HUES6 (cell line): ENCODE data around the gene DNTT.

Source experiments
- H3K27ac ChIP-seq: 2 replicates; pipeline ENCODE4 v1.7.0; 2013; ENCODE audit warnings: low read depth, mild to moderate bottlenecking, low read length, inconsistent platforms
- H3K27me3 ChIP-seq: 2 replicates; pipeline ENCODE4 v1.6.1; 2013; ENCODE audit warnings: low read length; ENCODE audit not compliant: control insufficient read depth, insufficient read depth
- H3K36me3 ChIP-seq: 2 replicates; pipeline ENCODE4 v1.6.1; 2013; ENCODE audit warnings: low read length; ENCODE audit not compliant: control insufficient read depth, insufficient read depth
- H3K4me1 ChIP-seq: 2 replicates; pipeline ENCODE4 v1.6.1; 2013; ENCODE audit warnings: low read length; ENCODE audit not compliant: control insufficient read depth, insufficient read depth
- H3K4me3 ChIP-seq: 2 replicates; pipeline ENCODE4 v1.5.1; 2013; ENCODE audit warnings: low read depth, low read length
- H3K9ac ChIP-seq: one replicate; pipeline ENCODE4 v1.6.1; 2013; ENCODE audit warnings: mild to moderate bottlenecking, low read length
- H3K9me3 ChIP-seq: 2 replicates; pipeline ENCODE4 v1.6.1; 2013; ENCODE audit warnings: low read depth, low read length; ENCODE audit not compliant: control insufficient read depth, insufficient read depth

DNTT gene

GRCh38 chr10:96304230-96304629 lies at the start of gene DNTT:
TSS of gene DNTT (plus strand) at chr10:96304434. CDS start at chr10:96304498, 64 bp downstream.
- Histone ChIP-seq H3K27ac (no peak within 1 kb of the TSS), H3K27me3 (no peaks in the 10 kb centered on the region)

DNA sequence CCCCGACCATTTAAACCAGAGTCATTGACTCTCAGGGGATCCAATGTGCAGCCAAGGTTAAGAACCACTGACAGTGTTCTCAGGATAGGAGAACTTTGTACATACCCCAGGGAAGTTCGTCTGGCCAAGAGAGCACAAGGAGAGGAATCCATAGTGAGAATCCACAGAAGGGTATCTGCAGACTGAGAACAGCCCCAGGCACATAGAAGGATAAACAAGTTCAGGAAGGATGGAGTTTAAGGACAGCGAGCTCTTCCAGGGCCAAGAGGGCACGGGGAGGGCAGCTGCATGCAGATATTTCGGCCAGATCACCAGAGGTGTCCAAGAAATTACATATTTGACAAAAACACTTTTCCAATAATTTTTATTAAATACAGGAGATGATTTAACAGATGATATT lies 49.3 kb upstream of the DNTT start:
- no peak overlapping the region for H3K9ac ChIP-seq
- H3K36me3 ChIP-seq: no peaks in the 10 kb centered on the region
- peaks cover 5% of the 10 kb centered on the region for H3K4me1 ChIP-seq
- no peak overlapping the region for H3K4me3 ChIP-seq
- H3K27ac ChIP-seq: no peak overlapping the region
- H3K9me3 ChIP-seq: no peaks in the 10 kb centered on the region
- H3K27me3 ChIP-seq: no peaks in the 10 kb centered on the region

More at GRCh38 chr10:96304230-96304629, at the start of gene DNTT:
- H3K36me3 ChIP-seq: no peaks in the 10 kb centered on the region
- H3K9ac ChIP-seq: no peak within 1 kb of the TSS
- peaks cover 33% of the 10 kb centered on the region for H3K4me1 ChIP-seq
- no peak within 1 kb of the TSS for H3K4me3 ChIP-seq
- H3K9me3 ChIP-seq: no peaks in the 10 kb centered on the region

- H3K9ac ChIP-seq: no peak overlapping the region
- peaks cover 5% of the 10 kb centered on the region for H3K4me1 ChIP-seq
- H3K27me3 ChIP-seq: no peaks in the 10 kb centered on the region
- no peaks in the 10 kb centered on the region for H3K36me3 ChIP-seq
- H3K4me3 ChIP-seq: no peak overlapping the region
- no peaks in the 10 kb centered on the region for H3K9me3 ChIP-seq
- no peak overlapping the region for H3K27ac ChIP-seq
These were observed 48.5 kb upstream of the DNTT start for GRCh38 chr10:96255549-96256333.

- Histone ChIP-seq H3K4me1 (peaks cover 5% of the 10 kb centered on the region), H3K27ac (no peak overlapping the region), H3K27me3 (no peaks in the 10 kb centered on the region), H3K9ac (no peak overlapping the region), H3K36me3 (no peaks in the 10 kb centered on the region), H3K4me3 (no peak overlapping the region), H3K9me3 (no peaks in the 10 kb centered on the region)
These were observed 46.3 kb upstream of the DNTT start for GRCh38 chr10:96257944-96258343.

- H3K36me3 ChIP-seq: no peaks in the 10 kb centered on the region
- H3K9me3 ChIP-seq: no peaks in the 10 kb centered on the region
- H3K4me1 ChIP-seq: peaks cover 9% of the 10 kb centered on the region
- H3K9ac ChIP-seq: no peak overlapping the region
- no peak overlapping the region for H3K4me3 ChIP-seq
- no peak overlapping the region for H3K27ac ChIP-seq
- no peaks in the 10 kb centered on the region for H3K27me3 ChIP-seq
These were observed 45.1 kb upstream of the DNTT start for GRCh38 chr10:96259150-96259549.

- Histone ChIP-seq H3K27me3 (no peaks in the 10 kb centered on the region), H3K27ac (no peak overlapping the region), H3K4me3 (no peak overlapping the region), H3K9me3 (no peaks in the 10 kb centered on the region), H3K36me3 (no peaks in the 10 kb centered on the region), H3K9ac (no peak overlapping the region), H3K4me1 (peaks cover 9% of the 10 kb centered on the region)
These were observed 44.2 kb upstream of the DNTT start for GRCh38 chr10:96260014-96260413.

GRCh38 chr10:96261132-96261531 lies 43.1 kb upstream of the DNTT start:
- 0 out of 2 replicates have a peak, but pooled peaks cover 4% of the 10 kb centered on the region for H3K4me1 ChIP-seq
- H3K36me3 ChIP-seq: no peaks in the 10 kb centered on the region
- H3K27me3 ChIP-seq: no peaks in the 10 kb centered on the region
- H3K9me3 ChIP-seq: no peaks in the 10 kb centered on the region
- H3K9ac ChIP-seq: no peak overlapping the region
- no peak overlapping the region for H3K27ac ChIP-seq
- no peak overlapping the region for H3K4me3 ChIP-seq

- Histone ChIP-seq H3K27me3 (no peaks in the 10 kb centered on the region), H3K27ac (no peak overlapping the region), H3K9ac (no peak overlapping the region), H3K4me3 (no peak overlapping the region), H3K36me3 (no peaks in the 10 kb centered on the region), H3K4me1 (0 out of 2 replicates have a peak, but pooled peaks cover 4% of the 10 kb centered on the region), H3K9me3 (no peaks in the 10 kb centered on the region)
These were observed 42.3 kb upstream of the DNTT start for GRCh38 chr10:96261930-96262329.

GRCh38 chr10:96263176-96263575 lies 41.1 kb upstream of the DNTT start:
- no peak overlapping the region for H3K27ac ChIP-seq
- H3K36me3 ChIP-seq: no peaks in the 10 kb centered on the region
- H3K4me3 ChIP-seq: no peak overlapping the region
- no peaks in the 10 kb centered on the region for H3K9me3 ChIP-seq
- H3K27me3 ChIP-seq: no peaks in the 10 kb centered on the region
- H3K4me1 ChIP-seq: 0 out of 2 replicates have a peak, but pooled peaks cover 4% of the 10 kb centered on the region
- no peak overlapping the region for H3K9ac ChIP-seq

- Histone ChIP-seq H3K27ac (no peak overlapping the region), H3K36me3 (no peaks in the 10 kb centered on the region), H3K9ac (no peak overlapping the region), H3K27me3 (no peaks in the 10 kb centered on the region), H3K9me3 (no peaks in the 10 kb centered on the region), H3K4me1 (0 out of 2 replicates have a peak, but pooled peaks cover 4% of the 10 kb centered on the region), H3K4me3 (no peak overlapping the region)
These were observed 40.6 kb upstream of the DNTT start for GRCh38 chr10:96263669-96264068.

GRCh38 chr10:96264938-96265337 lies 39.3 kb upstream of the DNTT start:
- no peak overlapping the region for H3K27ac ChIP-seq
- no peak overlapping the region for H3K9ac ChIP-seq
- no peak overlapping the region for H3K4me3 ChIP-seq
- H3K27me3 ChIP-seq: no peaks in the 10 kb centered on the region
- H3K9me3 ChIP-seq: no peaks in the 10 kb centered on the region
- H3K36me3 ChIP-seq: no peaks in the 10 kb centered on the region
- H3K4me1 ChIP-seq: 0 out of 2 replicates have a peak, but pooled peaks cover 4% of the 10 kb centered on the region
